DOHH2 (cell line): ENCODE data around the gene TFCP2L1.

Experiments used
- H3F3A ChIP-seq: fragments of 200-600 bp; sonication (generic), shearing (Covaris generic); 2 replicates; pipeline ENCODE4 v1.6.0; 2016; ENCODE audit warnings: antibody characterized with exemption, mild to moderate bottlenecking; ENCODE audit not compliant: control insufficient read depth, insufficient read depth
- H3K27ac ChIP-seq: fragments of 200-600 bp; sonication (generic); 2 replicates; pipeline ENCODE4 v1.5.1; 2014; ENCODE audit warnings: low read depth, mild to moderate bottlenecking, low read length, moderate library complexity
- H3K27me3 ChIP-seq: fragments of 200-600 bp; sonication (generic); 2 replicates; pipeline ENCODE4 v1.6.1; 2014; ENCODE audit warnings: mild to moderate bottlenecking, low read length, mixed read lengths; ENCODE audit not compliant: control insufficient read depth
- H3K36me3 ChIP-seq: fragments of 200-600 bp; sonication (generic); 2 replicates; pipeline ENCODE4 v1.6.1; 2014; ENCODE audit warnings: mild to moderate bottlenecking, low read length, moderate library complexity, mixed read lengths; ENCODE audit not compliant: control insufficient read depth
- H3K4me1 ChIP-seq: fragments of 200-600 bp; sonication (generic); 2 replicates; pipeline ENCODE4 v1.6.1; 2014; ENCODE audit warnings: mild to moderate bottlenecking, low read length, mixed read lengths; ENCODE audit not compliant: control insufficient read depth
- H3K4me2 ChIP-seq: fragments of 200-600 bp; sonication (generic); 2 replicates; pipeline ENCODE4 v1.6.0; 2014; ENCODE audit warnings: mild to moderate bottlenecking, low read length, moderate library complexity
- H3K4me3 ChIP-seq: fragments of 200-600 bp; sonication (generic); 2 replicates; pipeline ENCODE4 v1.5.1; 2014; ENCODE audit warnings: mild to moderate bottlenecking, low read length, mixed read lengths
- H3K79me2 ChIP-seq: fragments of 200-600 bp; sonication (generic); 2 replicates; pipeline ENCODE4 v1.6.1; 2014; ENCODE audit warnings: mild to moderate bottlenecking, low read length, mixed read lengths; ENCODE audit not compliant: control insufficient read depth
- H3K9me2 ChIP-seq: fragments of 200-600 bp; sonication (generic); replicated peaks from 2 replicates; pipeline ENCODE4 v1.6.1; 2014; ENCODE audit warnings: mild to moderate bottlenecking, low read length, mixed read lengths; ENCODE audit not compliant: control insufficient read depth
- H3K9me3 ChIP-seq: fragments of 200-600 bp; sonication (generic); 2 replicates; pipeline ENCODE4 v1.6.1; 2014; ENCODE audit warnings: antibody characterized with exemption, low read length, mixed read lengths; ENCODE audit not compliant: control insufficient read depth, insufficient read depth
- H4K20me1 ChIP-seq: fragments of 200-600 bp; sonication (generic); 2 replicates; pipeline ENCODE4 v1.6.0; 2014; ENCODE audit warnings: low read depth, mild to moderate bottlenecking, antibody characterized with exemption, low read length, moderate library complexity; ENCODE audit not compliant: control insufficient read depth, insufficient read depth
- EZH2phosphoT487 ChIP-seq: fragments of 200-600 bp; sonication (generic); IDR thresholded peaks from 2 replicates; pipeline ENCODE4 v1.6.1; 2017; ENCODE audit warnings: borderline replicate concordance, mild to moderate bottlenecking, antibody characterized with exemption, low read length, moderate library complexity, mixed read lengths
- TF ChIP-seq, protein P1 (sequence below): fragments of 200-600 bp; sonication (generic); IDR thresholded peaks from one replicate; pipeline ENCODE4 v1.5.1; 2014; ENCODE audit warnings: antibody characterized with exemption, mild to moderate bottlenecking, low read depth, low read length; ENCODE audit not compliant: poor library complexity, severe bottlenecking

Gene TFCP2L1

DNA sequence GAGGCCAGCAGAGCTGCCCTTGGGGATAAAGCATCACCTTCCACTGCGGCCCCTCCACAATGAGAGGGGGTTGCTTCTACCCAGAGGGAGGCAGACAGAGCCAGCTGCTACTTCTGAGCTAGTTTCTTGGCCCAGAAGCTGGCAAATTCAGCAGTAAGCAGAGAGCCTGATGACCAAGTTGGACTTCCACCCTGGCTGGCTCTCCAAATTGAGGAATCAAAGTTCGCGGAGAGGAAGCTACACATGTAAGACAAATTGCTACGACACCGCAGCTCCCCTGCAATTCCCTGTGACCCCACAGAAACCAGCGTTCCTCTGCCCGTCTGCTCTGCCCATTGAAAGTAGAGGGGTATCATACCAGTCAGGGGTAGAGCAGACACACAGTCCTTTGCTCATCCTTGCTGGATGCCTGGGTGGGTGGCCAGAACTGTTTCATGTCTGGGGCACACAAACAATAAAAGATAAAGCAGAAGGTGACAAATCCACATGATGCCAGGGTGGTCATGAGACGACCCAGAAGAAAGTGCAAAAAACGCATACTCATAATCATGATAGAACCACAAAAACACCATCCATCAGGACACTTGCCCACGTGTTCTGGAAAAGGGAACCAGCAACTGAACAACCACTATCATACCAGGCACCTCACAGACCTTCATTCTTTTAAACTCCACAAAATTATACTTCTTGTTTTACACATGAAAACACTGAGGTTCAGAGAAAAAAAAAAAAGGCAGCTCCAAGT lies 5.4 kb downstream of the TFCP2L1 start:
- Histone ChIP-seq H3K4me2 (no peak overlapping the region), H3K36me3 (no peaks in the 10 kb centered on the region), H4K20me1 (no peaks in the 10 kb centered on the region), H3K27ac (no peak overlapping the region), H3K9me2 (no peaks in the 10 kb centered on the region), H3K4me3 (no peak overlapping the region), H3K79me2 (no peaks in the 10 kb centered on the region), H3K9me3 (no peaks in the 10 kb centered on the region), H3K4me1 (no peaks in the 10 kb centered on the region), H3K27me3 (peaks cover 5% of the 10 kb centered on the region; the same call in 1 of the 2 replicates), H3F3A (no peaks in the 10 kb centered on the region)
- TF ChIP-seq, protein P1, sequence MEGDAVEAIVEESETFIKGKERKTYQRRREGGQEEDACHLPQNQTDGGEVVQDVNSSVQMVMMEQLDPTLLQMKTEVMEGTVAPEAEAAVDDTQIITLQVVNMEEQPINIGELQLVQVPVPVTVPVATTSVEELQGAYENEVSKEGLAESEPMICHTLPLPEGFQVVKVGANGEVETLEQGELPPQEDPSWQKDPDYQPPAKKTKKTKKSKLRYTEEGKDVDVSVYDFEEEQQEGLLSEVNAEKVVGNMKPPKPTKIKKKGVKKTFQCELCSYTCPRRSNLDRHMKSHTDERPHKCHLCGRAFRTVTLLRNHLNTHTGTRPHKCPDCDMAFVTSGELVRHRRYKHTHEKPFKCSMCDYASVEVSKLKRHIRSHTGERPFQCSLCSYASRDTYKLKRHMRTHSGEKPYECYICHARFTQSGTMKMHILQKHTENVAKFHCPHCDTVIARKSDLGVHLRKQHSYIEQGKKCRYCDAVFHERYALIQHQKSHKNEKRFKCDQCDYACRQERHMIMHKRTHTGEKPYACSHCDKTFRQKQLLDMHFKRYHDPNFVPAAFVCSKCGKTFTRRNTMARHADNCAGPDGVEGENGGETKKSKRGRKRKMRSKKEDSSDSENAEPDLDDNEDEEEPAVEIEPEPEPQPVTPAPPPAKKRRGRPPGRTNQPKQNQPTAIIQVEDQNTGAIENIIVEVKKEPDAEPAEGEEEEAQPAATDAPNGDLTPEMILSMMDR: no peak
- no peak for TF ChIP-seq EZH2phosphoT487

DNA sequence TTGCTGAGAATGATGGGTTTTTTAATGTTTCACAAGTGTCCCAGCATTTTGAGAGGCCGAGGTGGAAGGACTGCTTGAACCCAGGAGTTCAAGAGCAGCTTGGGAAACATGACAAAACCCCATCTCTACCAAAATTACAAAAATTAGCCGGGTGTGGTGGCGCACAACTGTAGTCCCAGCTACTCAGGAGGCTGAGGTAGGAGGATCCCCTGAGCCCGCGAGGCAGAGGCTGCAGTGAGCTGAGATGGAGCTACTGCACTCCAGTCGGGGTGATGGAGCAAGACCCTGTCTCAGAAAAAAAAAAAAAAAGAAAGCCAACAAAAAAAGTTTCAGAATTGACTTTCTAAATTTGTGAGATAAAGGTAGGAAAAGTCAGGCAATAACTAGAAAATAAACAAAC lies 8.7 kb downstream of the TFCP2L1 start:
- H3K9me3 ChIP-seq: no peaks in the 10 kb centered on the region
- no peak overlapping the region for H3K27ac ChIP-seq
- no peak for TF ChIP-seq EZH2phosphoT487
- TF ChIP-seq, protein P1: no peak
- no peak overlapping the region for H3K4me2 ChIP-seq
- H3K79me2 ChIP-seq: no peaks in the 10 kb centered on the region
- peaks cover 8% of the 10 kb centered on the region; the same call in 1 of the 2 replicates for H3K27me3 ChIP-seq
- H3K4me3 ChIP-seq: no peak overlapping the region
- no peaks in the 10 kb centered on the region for H3K4me1 ChIP-seq
- H3K36me3 ChIP-seq: no peaks in the 10 kb centered on the region
- H4K20me1 ChIP-seq: no peaks in the 10 kb centered on the region
- no peaks in the 10 kb centered on the region for H3K9me2 ChIP-seq
- no peaks in the 10 kb centered on the region for H3F3A ChIP-seq

DNA sequence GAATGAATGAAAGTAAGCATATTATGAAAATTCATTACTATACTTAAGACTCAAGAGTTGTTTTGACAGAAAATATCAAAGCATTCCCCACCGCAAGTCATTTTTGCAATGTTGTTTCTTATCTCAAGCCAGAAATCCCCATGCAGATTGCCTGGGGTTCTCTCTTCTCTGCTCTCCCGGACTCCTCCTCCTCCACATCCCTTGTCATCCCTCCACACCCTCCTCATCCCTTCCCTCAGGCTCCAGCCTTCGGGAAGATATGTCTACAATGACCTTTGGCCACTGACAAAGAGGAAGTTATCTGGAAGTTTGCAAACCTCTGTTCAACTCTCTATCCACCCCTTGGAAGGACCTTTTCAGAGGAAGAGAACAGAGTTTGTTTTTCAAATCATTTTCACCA lies 11.9 kb downstream of the TFCP2L1 start:
- no peaks in the 10 kb centered on the region for H3K79me2 ChIP-seq
- H3K4me3 ChIP-seq: no peak overlapping the region
- no peaks in the 10 kb centered on the region for H3F3A ChIP-seq
- H3K27me3 ChIP-seq: peaks cover 8% of the 10 kb centered on the region; the same call in 1 of the 2 replicates
- no peaks in the 10 kb centered on the region for H3K9me3 ChIP-seq
- no peaks in the 10 kb centered on the region for H3K4me1 ChIP-seq
- H4K20me1 ChIP-seq: no peaks in the 10 kb centered on the region
- H3K4me2 ChIP-seq: no peak overlapping the region
- TF ChIP-seq, protein P1: no peak
- no peak for TF ChIP-seq EZH2phosphoT487
- no peaks in the 10 kb centered on the region for H3K9me2 ChIP-seq
- H3K36me3 ChIP-seq: no peaks in the 10 kb centered on the region
- H3K27ac ChIP-seq: no peak overlapping the region
